HFFc6 (cell line): Measurements from ENCODE around the gene GPD1. TPM values are rescaled to one million over a fixed set of nuclear protein-coding genes. Genes with fewer than 3 reads are reported as not detected.
"Not testable (repeated sequence)": the region's sequence is repeated elsewhere in the genome, so short reads cannot be mapped to it uniquely, and the experiment has no call there.

Source experiments
- DNase-seq: peaks from one replicate; pipeline ENCODE4 v3.0.0-alpha.2; 2018
- H3K27ac Mint-ChIP-seq: 2 replicates; pipeline ENCODE4 v1.8.0; 2020; ENCODE audit warnings: mild to moderate bottlenecking, mixed read lengths
- H3K27me3 Mint-ChIP-seq: 2 replicates; pipeline ENCODE4 v1.8.0; 2021; ENCODE audit warnings: mild to moderate bottlenecking, moderate library complexity, mixed read lengths; ENCODE audit not compliant: insufficient read depth
- H3K36me3 Mint-ChIP-seq: 2 replicates; pipeline ENCODE4 v1.8.0; 2021; ENCODE audit warnings: low read depth, mixed read lengths
- H3K4me1 Mint-ChIP-seq: 2 replicates; pipeline ENCODE4 v1.8.0; 2020; ENCODE audit warnings: low read depth, mixed read lengths
- H3K4me3 Mint-ChIP-seq: 2 replicates; pipeline ENCODE4 v1.8.0; 2020; ENCODE audit warnings: mild to moderate bottlenecking, moderate library complexity, mixed read lengths
- H3K9me3 Mint-ChIP-seq: 2 replicates; pipeline ENCODE4 v1.8.0; 2020; ENCODE audit warnings: mild to moderate bottlenecking, mixed read lengths
- CTCF ChIP-seq: fragments of 200-600 bp; sonication (generic); IDR thresholded peaks from 2 replicates; pipeline ENCODE4 v1.5.0; 2021; ENCODE audit warnings: antibody characterized with exemption, mild to moderate bottlenecking
- total RNA-seq, 6 experiments: library from RNA; stranded (reverse); fragmentation: NEBNext Ultra II Directional; extraction: Animal tissue kit (Norgen Biotek cat#: 25700); gene quantifications; 2 replicates in 1 of 6; 3 replicates in 5 of 6; pipeline ENCODE4 v1.2.3, GENCODE V29; 2021

The GPD1 gene
- total RNA-seq, 6 experiments from 2014 or later = 0.20 TPM; not detected in 5

- Mint-ChIP-seq H3K36me3 (peaks cover 7% of the 10 kb centered on the region), H3K4me1 (peaks cover 28% of the 10 kb centered on the region), H3K27me3 (peaks cover 9% of the 10 kb centered on the region), H3K4me3 (no peak overlapping the region), H3K27ac (no peak overlapping the region), H3K9me3 (no peaks in the 10 kb centered on the region)
- no peak for DNase-seq
- no peak for TF ChIP-seq CTCF
These were observed 21.2 kb upstream of the GPD1 start for GRCh38 chr12:50082644-50083043.

- Mint-ChIP-seq H3K27ac (peak overlapping the region; percentile 73), H3K27me3 (peaks cover 9% of the 10 kb centered on the region), H3K4me1 (peaks cover 35% of the 10 kb centered on the region), H3K4me3 (peak overlapping the region; percentile 83), H3K36me3 (peaks cover 7% of the 10 kb centered on the region), H3K9me3 (no peaks in the 10 kb centered on the region)
- TF ChIP-seq CTCF = no peak
- DNase-seq = peak; percentile 43
These were observed 20.5 kb upstream of the GPD1 start for GRCh38 chr12:50083301-50083700.

GRCh38 chr12:50084409-50084774, 19.4 kb upstream of the GPD1 start:
- not testable (repeated sequence) for H3K27me3 Mint-ChIP-seq, DNase-seq, H3K9me3 Mint-ChIP-seq
- H3K36me3 Mint-ChIP-seq = peaks cover 15% of the 10 kb centered on the region
- peak overlapping the region; percentile 92 for H3K4me3 Mint-ChIP-seq
- peak overlapping the region; percentile 95 for H3K27ac Mint-ChIP-seq
- H3K4me1 Mint-ChIP-seq = peaks cover 45% of the 10 kb centered on the region

- peaks cover 49% of the 10 kb centered on the region for H3K4me1 Mint-ChIP-seq
- no peaks in the 10 kb centered on the region for H3K9me3 Mint-ChIP-seq
- H3K27ac Mint-ChIP-seq = peak within 1 kb of the TSS; percentile 95
- peak; percentile 53 for TF ChIP-seq CTCF
- peak within 1 kb of the TSS; percentile 92 for H3K4me3 Mint-ChIP-seq
- H3K36me3 Mint-ChIP-seq = peaks cover 15% of the 10 kb centered on the region
- H3K27me3 Mint-ChIP-seq = no peaks in the 10 kb centered on the region; the same call in 1 of the 2 replicates
- peak; percentile 83 for DNase-seq
These were observed 18.8 kb upstream of the GPD1 start, which contains the start of gene SMARCD1 for GRCh38 chr12:50084775-50085614. TSS of gene SMARCD1 (plus strand) at chr12:50085342. CDS start at chr12:50085370, 28 bp downstream.

- Mint-ChIP-seq H3K4me3 (peak overlapping the region; percentile 92), H3K36me3 (peaks cover 15% of the 10 kb centered on the region), H3K27ac (peak overlapping the region; percentile 76), H3K4me1 (peaks cover 50% of the 10 kb centered on the region), H3K9me3 (no peaks in the 10 kb centered on the region), H3K27me3 (no peaks in the 10 kb centered on the region; the same call in 1 of the 2 replicates)
- DNase-seq = no peak
- no peak for TF ChIP-seq CTCF
These were observed 18.2 kb upstream of the GPD1 start for GRCh38 chr12:50085615-50086072.

- H3K27me3 Mint-ChIP-seq = no peaks in the 10 kb centered on the region; the same call in 1 of the 2 replicates
- no peak for TF ChIP-seq CTCF
- peaks cover 50% of the 10 kb centered on the region for H3K4me1 Mint-ChIP-seq
- H3K4me3 Mint-ChIP-seq = peak overlapping the region; percentile 92
- DNase-seq = no peak
- peaks cover 19% of the 10 kb centered on the region for H3K36me3 Mint-ChIP-seq
- H3K27ac Mint-ChIP-seq = peak overlapping the region; percentile 76
- no peaks in the 10 kb centered on the region for H3K9me3 Mint-ChIP-seq
These were observed 17.7 kb upstream of the GPD1 start for GRCh38 chr12:50086148-50086547.
